Occipital lobe (tissue), 3 donors: ENCODE measurements around the gene PLEKHA5. TPM values are rescaled to one million over a fixed set of nuclear protein-coding genes. Genes with fewer than 3 reads are reported as not detected.
"Not testable (repeated sequence)": the region's sequence is repeated elsewhere in the genome, so short reads cannot be mapped to it uniquely, and the experiment has no call there.

Experiments used
- DNase-seq: peaks from one replicate; lab custom pipeline; 2025; lab: John Stamatoyannopoulos, UW
- small RNA-seq: library from RNA; depleted of rRNA; stranded (forward); fragments of <200 nt; gene quantifications from one replicate; pipeline ENCODE3, GENCODE V24; 2014
- total RNA-seq: library from RNA; depleted of rRNA; stranded (reverse); fragments of >200 nt; gene quantifications from one replicate; pipeline ENCODE4 v1.2.3, GENCODE V29; 2014

PLEKHA5 gene
- total RNA-seq, 1 donor from 2014 or later, result 73.6 TPM

- DNase-seq, result not testable (repeated sequence)
Measured at GRCh38 chr12:19400649-19401285, 271.2 kb downstream of the PLEKHA5 start.

GRCh38 chr12:19402211-19402610 is 272.7 kb downstream of the PLEKHA5 start:
- no peak for DNase-seq

GRCh38 chr12:19402743-19403431 is 273.4 kb downstream of the PLEKHA5 start:
- no peak for DNase-seq

GRCh38 chr12:19404242-19404880 is 274.8 kb downstream of the PLEKHA5 start:
- DNase-seq, result no peak

GRCh38 chr12:19409376-19409775 is 279.8 kb downstream of the PLEKHA5 start:
- DNase-seq, result no peak

- DNase-seq, result no peak
Measured at GRCh38 chr12:19410211-19410610, 280.7 kb downstream of the PLEKHA5 start.

- DNase-seq, result no peak
Measured at GRCh38 chr12:19410629-19411185, 281.2 kb downstream of the PLEKHA5 start.

- no peak for DNase-seq
Measured at GRCh38 chr12:19411234-19412204, 282.0 kb downstream of the PLEKHA5 start.

- no peak for DNase-seq
Measured at GRCh38 chr12:19412844-19413243, 283.3 kb downstream of the PLEKHA5 start.

GRCh38 chr12:19413582-19413981 is 284.0 kb downstream of the PLEKHA5 start:
- DNase-seq, result not testable (repeated sequence)

GRCh38 chr12:19415563-19415962 is 286.0 kb downstream of the PLEKHA5 start:
- no peak for DNase-seq

- no peak for DNase-seq
Measured at GRCh38 chr12:19419086-19419485, 289.6 kb downstream of the PLEKHA5 start.

GRCh38 chr12:19421503-19422282 is 292.2 kb downstream of the PLEKHA5 start:
- no peak for DNase-seq

- no peak for DNase-seq
Measured at GRCh38 chr12:19423166-19423930, 293.8 kb downstream of the PLEKHA5 start.

Small RNA genes lying within 50 kb of the gene (small RNA-seq; reads per million reads assigned to genes)
- gene AC091805.2 (not detected), gene RN7SL67P (not detected)
